Measurements from ENCODE around the gene SEH1L. TPM values are rescaled to one million over a fixed set of nuclear protein-coding genes. Genes with fewer than 3 reads are reported as not detected.

SEH1L gene
- total and polyA plus RNA-seq, 12 donors: 11.0 to 24.6 (median 17.7) TPM

- intact Hi-C loops (cut with DNase I): loop anchor here in 2 of 10 donors (10.0 kb wide), 2 partner anchors 558 to 568 kb away; partner anchors contain the start of gene AFG3L2 (in 1 of the 2)
- Histone ChIP-seq H3K27me3 (no peaks in the 10 kb centered on the region), H3K9me3 (no peaks in the 10 kb centered on the region), H3K27ac (no peak overlapping the region), H3K4me3 (no peak overlapping the region), H3K4me1 (peaks cover 0 to 23% (median 16%) of the 10 kb centered on the region in 9 donors), H3K36me3 (no peaks in the 10 kb centered on the region)
- no peak for TF ChIP-seq CTCF (IDR thresholded peaks at IDR 0.05)
- WGBS, 2 donors: 73 to 80% methylated on average over 4 of the region's 4 CpGs
- ATAC-seq (no peak), DNase-seq (no peak)
These were observed 4.6 kb upstream of the SEH1L start for GRCh38 chr18:12943215-12943614.

- Histone ChIP-seq H3K27ac (peak overlapping the region in 2 of 10 donors; percentile 15 to 42), H3K36me3 (no peaks in the 10 kb centered on the region), H3K9me3 (no peaks in the 10 kb centered on the region), H3K4me1 (peaks cover 0 to 34% (median 18%) of the 10 kb centered on the region in 9 donors), H3K4me3 (no peak overlapping the region), H3K27me3 (no peaks in the 10 kb centered on the region)
- ATAC-seq: no peak
- no peak for TF ChIP-seq CTCF (IDR thresholded peaks at IDR 0.05)
- WGBS, 2 donors: 27 to 36% methylated on average over 4 of the region's 4 CpGs
- intact Hi-C loops (cut with DNase I): loop anchor here in 5 of 10 donors (5.0 to 10.0 kb wide), 5 partner anchors 48 to 570 kb away; partner anchors contain the start of genes AFG3L2 (in 2 of the 5), CEP192 (in 2 of the 5) and PTPN2 (in 2 of the 5)
- peak; percentile 35 to 56 for DNase-seq
These were observed 3.1 kb upstream of the SEH1L start for GRCh38 chr18:12944709-12945108.

GRCh38 chr18:12946549-12947284 lies 1.1 kb upstream of the SEH1L start:
- ATAC-seq: peak in 5 of 8 donors; percentile 3 to 31 (median 22)
- intact Hi-C loops (cut with DNase I): loop anchor here in 5 of 10 donors (1.0 to 10.0 kb wide), 6 partner anchors 46 to 572 kb away; partner anchors contain the start of genes AFG3L2 (in 2 of the 5), CEP192 (in 2 of the 5) and PTPN2 (in 2 of the 5)
- TF ChIP-seq CTCF (IDR thresholded peaks at IDR 0.05): no peak
- Histone ChIP-seq H3K27ac (peak overlapping the region; percentile 82 to 100 (median 97)), H3K36me3 (no peaks in the 10 kb centered on the region), H3K4me3 (peak overlapping the region; percentile 39 to 81 (median 69)), H3K9me3 (no peaks in the 10 kb centered on the region), H3K4me1 (peaks cover 0 to 50% (median 23%) of the 10 kb centered on the region in 9 donors), H3K27me3 (no peaks in the 10 kb centered on the region)
- WGBS, 2 donors: 4 to 6% methylated on average over 15 of the region's 15 CpGs
- DNase-seq: peak; percentile 60 to 64

GRCh38 chr18:12948050-12948804 lies 416 bp downstream of the SEH1L start:
- TF ChIP-seq CTCF (IDR thresholded peaks at IDR 0.05): no peak
- intact Hi-C loops (cut with DNase I): loop anchor here in 5 of 10 donors (2.0 to 10.0 kb wide), 6 partner anchors 43 to 573 kb away; partner anchors contain the start of genes CEP192 (in 3 of the 5), AFG3L2 (in 2 of the 5) and PTPN2 (in 2 of the 5)
- 2% methylated on average over 71 to 81 of the region's 81 CpGs for WGBS, 2 donors

More at GRCh38 chr18:12948050-12948804, 416 bp downstream of the SEH1L start:
- Histone ChIP-seq H3K9me3 (no peaks in the 10 kb centered on the region), H3K4me1 (peaks cover 0 to 53% (median 23%) of the 10 kb centered on the region in 9 donors), H3K27me3 (no peaks in the 10 kb centered on the region), H3K36me3 (peaks cover 0 to 12% (median 0%) of the 10 kb centered on the region in 9 donors), H3K27ac (peak overlapping the region; percentile 88 to 100 (median 97)), H3K4me3 (peak overlapping the region; percentile 56 to 81 (median 71))
- ATAC-seq: peak; percentile 84 to 91 (median 86)
- peak; percentile 95 to 96 for DNase-seq

All from heart right ventricle (tissue), 16 donors.